ENCODE measurements around the gene CGB1.

GRCh38 chr19:49011194-49011593 is 25.5 kb downstream of the CGB1 start:
- TF ChIP-seq, protein P1, sequence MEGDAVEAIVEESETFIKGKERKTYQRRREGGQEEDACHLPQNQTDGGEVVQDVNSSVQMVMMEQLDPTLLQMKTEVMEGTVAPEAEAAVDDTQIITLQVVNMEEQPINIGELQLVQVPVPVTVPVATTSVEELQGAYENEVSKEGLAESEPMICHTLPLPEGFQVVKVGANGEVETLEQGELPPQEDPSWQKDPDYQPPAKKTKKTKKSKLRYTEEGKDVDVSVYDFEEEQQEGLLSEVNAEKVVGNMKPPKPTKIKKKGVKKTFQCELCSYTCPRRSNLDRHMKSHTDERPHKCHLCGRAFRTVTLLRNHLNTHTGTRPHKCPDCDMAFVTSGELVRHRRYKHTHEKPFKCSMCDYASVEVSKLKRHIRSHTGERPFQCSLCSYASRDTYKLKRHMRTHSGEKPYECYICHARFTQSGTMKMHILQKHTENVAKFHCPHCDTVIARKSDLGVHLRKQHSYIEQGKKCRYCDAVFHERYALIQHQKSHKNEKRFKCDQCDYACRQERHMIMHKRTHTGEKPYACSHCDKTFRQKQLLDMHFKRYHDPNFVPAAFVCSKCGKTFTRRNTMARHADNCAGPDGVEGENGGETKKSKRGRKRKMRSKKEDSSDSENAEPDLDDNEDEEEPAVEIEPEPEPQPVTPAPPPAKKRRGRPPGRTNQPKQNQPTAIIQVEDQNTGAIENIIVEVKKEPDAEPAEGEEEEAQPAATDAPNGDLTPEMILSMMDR (IDR thresholded peaks at IDR 0.05; ENCODE audit: low read depth, low read length, poor library complexity, severe bottlenecking): no peak
- no peak for TF ChIP-seq EZH2phosphoT487 (IDR thresholded peaks at IDR 0.05; ENCODE audit: borderline replicate concordance, low read length)

Data from DOHH2 (cell line).